Activated CD8-positive, alpha-beta T cell treated with anti-CD3 and anti-CD28 coated beads, Interleukin-2, amount 10 ng/mL, durations not matched to agents 7 days and 5 days (primary cell): Measurements from ENCODE around the gene RGS6. TPM values are rescaled to one million over a fixed set of nuclear protein-coding genes. Genes with fewer than 3 reads are reported as not detected.
"Not testable (repeated sequence)": the region's sequence is repeated elsewhere in the genome, so short reads cannot be mapped to it uniquely, and the experiment has no call there.

Experiments used
- ATAC-seq: fragments of 150-1000 bp; cut with Tn5 transposase; one replicate; pipeline ENCODE4 v1.10.0; 2021; ENCODE audit warnings: moderate library complexity
- CTCF ChIA-PET: fragments of 350-600 bp; sonication (Branson Sonifier 250); formaldehyde crosslinking; loops from one replicate; lab custom pipeline; 2021; ENCODE audit warnings: antibody characterized with exemption; lab: Charles Lee
- POLR2A ChIA-PET: fragments of 350-600 bp; sonication (Branson Sonifier 250); formaldehyde crosslinking; loops from one replicate; lab custom pipeline; 2021; ENCODE audit warnings: antibody characterized with exemption; lab: Charles Lee
- DNase-seq: peaks from one replicate; pipeline ENCODE4 v3.0.0-alpha.2; 2020
- H3K27ac Mint-ChIP-seq: one replicate; pipeline ENCODE4 v1.8.0; 2021; ENCODE audit warnings: mild to moderate bottlenecking, mixed read lengths
- H3K27me3 Mint-ChIP-seq: one replicate; pipeline ENCODE4 v1.8.0; 2021; ENCODE audit warnings: low read depth, mixed read lengths
- H3K36me3 Mint-ChIP-seq: one replicate; pipeline ENCODE4 v1.8.0; 2021; ENCODE audit warnings: low read depth, mixed read lengths
- H3K4me1 Mint-ChIP-seq: one replicate; pipeline ENCODE4 v1.8.0; 2021; ENCODE audit warnings: low read depth, mixed read lengths
- H3K4me3 Mint-ChIP-seq: one replicate; pipeline ENCODE4 v1.8.0; 2021; ENCODE audit warnings: mild to moderate bottlenecking, mixed read lengths
- H3K9me3 Mint-ChIP-seq: one replicate; pipeline ENCODE4 v1.8.0; 2022; ENCODE audit warnings: mixed read lengths; ENCODE audit not compliant: insufficient read depth
- total RNA-seq, 2 experiments: library from RNA; stranded (reverse); gene quantifications; one replicate each; pipeline ENCODE4 v1.2.3, GENCODE V29; 2021

Gene RGS6
- total RNA-seq: under 1 TPM; 0.16 to 0.47 TPM

DNA sequence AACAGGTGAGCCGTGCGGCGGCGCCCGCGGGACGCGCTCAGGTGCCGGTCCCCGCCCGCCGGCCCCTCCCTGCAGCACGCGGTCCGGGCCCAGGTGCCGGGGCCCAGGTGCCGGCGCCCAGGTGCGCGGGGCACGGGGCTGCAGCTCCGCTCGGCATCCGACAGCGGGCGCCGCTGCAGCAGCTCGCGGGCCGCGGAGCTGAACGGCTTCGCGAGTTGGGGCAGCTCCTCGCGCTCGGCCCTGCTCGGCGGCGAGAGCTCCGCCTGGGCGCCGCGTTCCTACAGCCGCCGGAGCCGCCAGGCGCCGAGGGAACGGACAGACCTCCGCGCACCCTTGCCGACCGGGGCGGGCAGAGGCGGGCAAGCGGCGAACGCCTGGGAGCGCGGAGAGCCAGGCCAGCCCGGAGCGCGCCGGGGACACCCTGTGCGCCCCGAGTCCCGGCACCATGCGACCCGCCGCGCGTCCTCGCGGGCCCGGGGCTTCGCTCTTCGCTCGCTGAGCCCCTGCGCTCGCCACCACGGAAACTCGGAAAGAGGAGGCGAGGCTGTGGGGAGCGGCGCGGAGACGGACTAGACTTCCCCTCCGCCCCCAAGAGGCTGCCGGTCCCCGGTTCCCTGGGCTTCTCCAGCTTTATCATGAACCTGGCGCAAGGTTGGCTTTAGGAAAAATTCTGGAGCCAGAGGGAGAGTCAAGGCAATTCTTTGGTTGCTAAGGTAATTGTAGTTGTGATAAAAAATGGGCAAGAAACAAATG is at the start of gene RGS6:
TSS of gene RGS6 (plus strand) at position 201 of the 753 bp plus-strand sequence.
- ATAC-seq (peak; percentile 85), DNase-seq (peak; percentile 23)
- ChIA-PET CTCF (interaction anchor here (0.9 to 1.4 kb wide), 2 partner anchors 15 to 29 kb away, joined by 3 read pairs; no protein-coding TSS in a partner anchor), POLR2A (no interaction called here)
- Mint-ChIP-seq H3K9me3 (no peaks in the 10 kb centered on the region), H3K4me3 (peak within 1 kb of the TSS; percentile 44), H3K27ac (no peak within 1 kb of the TSS), H3K36me3 (no peaks in the 10 kb centered on the region), H3K27me3 (peaks cover 47% of the 10 kb centered on the region), H3K4me1 (peaks cover 15% of the 10 kb centered on the region)

- no peak overlapping the region for H3K4me3 Mint-ChIP-seq
- peaks cover 5% of the 10 kb centered on the region for H3K9me3 Mint-ChIP-seq
- ATAC-seq (no peak), DNase-seq (no peak)
- H3K27ac Mint-ChIP-seq: no peak overlapping the region
- no peaks in the 10 kb centered on the region for H3K27me3 Mint-ChIP-seq
- ChIA-PET POLR2A (no interaction called here), CTCF (no interaction called here)
- H3K4me1 Mint-ChIP-seq: no peaks in the 10 kb centered on the region
- no peaks in the 10 kb centered on the region for H3K36me3 Mint-ChIP-seq
These were observed 49.1 kb upstream of the RGS6 start for GRCh38 chr14:71883094-71883493.

DNA sequence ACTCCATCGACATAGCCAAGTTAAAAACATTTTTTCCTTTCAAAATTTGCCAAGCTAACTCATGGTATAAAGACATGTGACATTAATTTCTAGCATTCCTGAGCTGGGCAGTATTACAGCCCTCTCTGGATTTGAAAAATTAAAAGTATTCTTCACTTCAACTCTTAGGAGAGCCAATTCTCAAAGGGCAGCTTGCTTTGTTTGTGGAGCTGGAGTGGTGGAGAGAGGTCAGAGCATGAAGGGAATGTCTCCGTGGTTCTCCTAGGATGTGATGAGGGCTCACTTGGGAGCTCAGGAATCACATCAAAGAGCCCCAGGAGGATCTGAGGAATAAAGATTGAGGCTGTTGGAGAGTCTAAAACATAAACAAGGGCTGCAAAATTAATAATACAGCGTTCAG is 46.9 kb upstream of the RGS6 start:
- H3K4me1 Mint-ChIP-seq: no peaks in the 10 kb centered on the region
- H3K36me3 Mint-ChIP-seq: no peaks in the 10 kb centered on the region
- POLR2A ChIA-PET: no interaction called here
- DNase-seq: no peak
- no peak overlapping the region for H3K27ac Mint-ChIP-seq
- ATAC-seq: no peak
- CTCF ChIA-PET: no interaction called here
- no peak overlapping the region for H3K4me3 Mint-ChIP-seq
- H3K9me3 Mint-ChIP-seq: peaks cover 5% of the 10 kb centered on the region
- no peaks in the 10 kb centered on the region for H3K27me3 Mint-ChIP-seq

GRCh38 chr14:71887802-71888201 is 44.4 kb upstream of the RGS6 start:
- H3K27ac Mint-ChIP-seq, H3K4me3 Mint-ChIP-seq, H3K9me3 Mint-ChIP-seq, H3K27me3 Mint-ChIP-seq, H3K4me1 Mint-ChIP-seq, DNase-seq, CTCF ChIA-PET, POLR2A ChIA-PET, ATAC-seq, H3K36me3 Mint-ChIP-seq: not testable (repeated sequence)

DNA sequence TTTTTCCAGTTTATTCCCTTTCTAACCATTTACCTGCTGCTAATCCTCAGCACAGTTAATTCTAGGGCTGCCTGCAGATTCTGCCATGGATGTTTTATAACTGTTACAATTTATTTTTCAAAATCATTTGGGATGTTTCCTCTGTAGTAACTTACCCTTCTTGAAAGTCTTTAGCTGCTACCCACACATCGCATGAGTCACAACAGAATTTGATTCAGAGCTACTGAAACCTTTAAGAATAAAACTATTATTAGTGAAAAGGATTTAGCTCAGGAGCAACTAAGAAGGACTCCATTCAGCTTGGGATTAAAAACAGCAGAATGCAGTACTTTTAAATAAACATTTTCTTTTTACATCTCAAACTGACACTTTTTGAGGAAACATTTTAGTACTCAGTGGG is 41.7 kb upstream of the RGS6 start:
- Mint-ChIP-seq H3K27ac (no peak overlapping the region), H3K36me3 (no peaks in the 10 kb centered on the region), H3K4me1 (no peaks in the 10 kb centered on the region), H3K9me3 (peaks cover 5% of the 10 kb centered on the region), H3K4me3 (no peak overlapping the region), H3K27me3 (peaks cover 4% of the 10 kb centered on the region)
- POLR2A ChIA-PET: no interaction called here
- CTCF ChIA-PET: no interaction called here
- no peak for DNase-seq
- no peak for ATAC-seq

- DNase-seq: no peak
- Mint-ChIP-seq H3K27ac (no peak overlapping the region), H3K27me3 (peaks cover 4% of the 10 kb centered on the region), H3K36me3 (no peaks in the 10 kb centered on the region), H3K4me3 (no peak overlapping the region), H3K9me3 (peaks cover 5% of the 10 kb centered on the region), H3K4me1 (no peaks in the 10 kb centered on the region)
- ChIA-PET POLR2A (interaction anchor here (0.5 kb wide), 1 partner anchor 220 kb away, joined by 4 read pairs; no protein-coding TSS in a partner anchor), CTCF (no interaction called here)
- ATAC-seq: no peak
These were observed 41.0 kb upstream of the RGS6 start for GRCh38 chr14:71891185-71891584.

GRCh38 chr14:71891970-71892369 is 40.3 kb upstream of the RGS6 start:
- CTCF ChIA-PET: no interaction called here

DNA sequence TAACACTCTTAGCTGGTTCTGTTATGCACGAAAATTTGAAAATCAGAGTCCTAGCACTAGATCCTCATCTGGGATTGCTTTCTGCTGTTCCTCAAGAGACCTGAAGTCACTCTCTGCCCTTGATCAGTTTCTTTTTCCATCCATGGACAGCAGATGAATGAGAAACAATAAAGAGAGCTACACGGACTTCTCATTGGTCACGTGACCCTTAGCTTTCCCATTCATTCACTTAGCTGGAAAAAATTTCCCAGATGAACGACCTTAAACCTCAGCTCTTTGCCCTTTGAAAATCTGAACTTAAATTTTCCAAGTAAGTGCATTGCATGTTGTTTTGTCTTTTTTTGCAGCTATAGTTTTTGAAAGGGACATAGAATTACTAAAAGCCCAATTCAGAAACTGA is 27.2 kb upstream of the RGS6 start:
- no peak overlapping the region for H3K27ac Mint-ChIP-seq
- no peaks in the 10 kb centered on the region for H3K36me3 Mint-ChIP-seq
- H3K4me3 Mint-ChIP-seq: no peak overlapping the region
- H3K9me3 Mint-ChIP-seq: no peaks in the 10 kb centered on the region
- ATAC-seq (no peak), DNase-seq (no peak)
- POLR2A ChIA-PET: no interaction called here
- H3K4me1 Mint-ChIP-seq: no peaks in the 10 kb centered on the region
- CTCF ChIA-PET: no interaction called here
- peaks cover 18% of the 10 kb centered on the region for H3K27me3 Mint-ChIP-seq

More at GRCh38 chr14:71891970-71892369, 40.3 kb upstream of the RGS6 start:
- ATAC-seq (no peak), DNase-seq (no peak)
- H3K27ac Mint-ChIP-seq: no peak overlapping the region
- H3K36me3 Mint-ChIP-seq: no peaks in the 10 kb centered on the region
- POLR2A ChIA-PET: interaction anchor here (0.5 kb wide), 1 partner anchor 220 kb away, joined by 4 read pairs; no protein-coding TSS in a partner anchor
- no peak overlapping the region for H3K4me3 Mint-ChIP-seq
- H3K27me3 Mint-ChIP-seq: peaks cover 4% of the 10 kb centered on the region
- H3K9me3 Mint-ChIP-seq: peaks cover 5% of the 10 kb centered on the region
- no peaks in the 10 kb centered on the region for H3K4me1 Mint-ChIP-seq

- ChIA-PET POLR2A (no interaction called here), CTCF (no interaction called here)
- H3K9me3 Mint-ChIP-seq: no peaks in the 10 kb centered on the region
- H3K27me3 Mint-ChIP-seq: peaks cover 16% of the 10 kb centered on the region
- ATAC-seq (no peak), DNase-seq (no peak)
- H3K36me3 Mint-ChIP-seq: no peaks in the 10 kb centered on the region
- H3K4me3 Mint-ChIP-seq: no peak overlapping the region
- H3K4me1 Mint-ChIP-seq: no peaks in the 10 kb centered on the region
- H3K27ac Mint-ChIP-seq: no peak overlapping the region
These were observed 26.4 kb upstream of the RGS6 start for GRCh38 chr14:71905860-71906259.

- ChIA-PET POLR2A (no interaction called here), CTCF (no interaction called here)
- no peak overlapping the region for H3K27ac Mint-ChIP-seq
- peaks cover 24% of the 10 kb centered on the region for H3K27me3 Mint-ChIP-seq
- no peak for ATAC-seq
- no peak for DNase-seq
- H3K9me3 Mint-ChIP-seq: no peaks in the 10 kb centered on the region
- H3K4me1 Mint-ChIP-seq: no peaks in the 10 kb centered on the region
- no peaks in the 10 kb centered on the region for H3K36me3 Mint-ChIP-seq
- H3K4me3 Mint-ChIP-seq: no peak overlapping the region
These were observed 24.3 kb upstream of the RGS6 start for GRCh38 chr14:71907793-71908515.

DNA sequence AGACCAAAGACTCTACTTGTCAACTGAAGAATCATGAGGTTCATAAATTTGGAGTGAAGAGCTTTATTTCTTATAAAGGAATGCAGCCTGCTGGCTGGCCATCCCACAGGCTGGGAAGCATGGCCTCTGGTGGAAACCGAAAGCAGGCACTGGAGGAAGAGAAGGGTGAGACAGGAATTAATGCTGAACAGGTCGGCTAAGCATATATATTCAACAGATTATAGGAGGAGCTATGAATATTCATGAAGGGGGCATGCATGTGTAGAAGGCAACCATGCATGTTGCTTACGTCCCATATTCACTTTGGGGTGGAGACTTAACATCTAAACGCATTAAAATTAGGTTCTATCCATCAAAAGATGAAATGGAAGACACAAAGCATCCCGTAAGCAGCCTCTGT is 20.6 kb upstream of the RGS6 start:
- CTCF ChIA-PET: no interaction called here
- Mint-ChIP-seq H3K27ac (no peak overlapping the region), H3K4me1 (no peaks in the 10 kb centered on the region), H3K9me3 (no peaks in the 10 kb centered on the region), H3K27me3 (peaks cover 24% of the 10 kb centered on the region), H3K36me3 (no peaks in the 10 kb centered on the region), H3K4me3 (no peak overlapping the region)
- DNase-seq (no peak), ATAC-seq (no peak)
- POLR2A ChIA-PET: no interaction called here

DNA sequence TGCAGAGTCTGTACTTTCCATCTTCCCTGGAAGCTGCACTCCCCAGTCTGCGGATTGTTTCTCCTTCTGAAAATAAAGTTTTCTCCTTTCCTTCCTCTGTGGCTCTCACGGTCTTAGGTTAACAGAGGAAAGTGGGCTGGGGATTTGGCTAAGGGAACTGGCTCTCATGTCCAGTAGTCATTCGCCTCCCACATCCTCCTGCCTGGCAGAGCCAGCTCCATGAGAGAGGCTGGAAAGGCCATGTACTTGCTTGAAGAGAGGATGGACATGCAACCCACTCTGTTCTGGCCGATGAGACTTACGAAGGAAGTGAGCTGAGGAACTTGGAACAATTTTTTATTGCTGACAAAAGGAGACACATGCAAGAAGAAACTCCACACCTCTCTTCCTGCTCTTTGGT is 18.9 kb upstream of the RGS6 start:
- ATAC-seq: no peak
- DNase-seq: no peak
- no peak overlapping the region for H3K4me3 Mint-ChIP-seq
- ChIA-PET CTCF (no interaction called here), POLR2A (no interaction called here)
- H3K4me1 Mint-ChIP-seq: no peaks in the 10 kb centered on the region
- no peaks in the 10 kb centered on the region for H3K36me3 Mint-ChIP-seq
- H3K27ac Mint-ChIP-seq: no peak overlapping the region
- H3K9me3 Mint-ChIP-seq: no peaks in the 10 kb centered on the region
- H3K27me3 Mint-ChIP-seq: peaks cover 20% of the 10 kb centered on the region
